A549 (cell line): ENCODE data around the gene NASP. TPM values are rescaled to one million over a fixed set of nuclear protein-coding genes. Genes with fewer than 3 reads are reported as not detected.
A peak's percentile ranks its signal among the peaks of the same experiment; 100 is the strongest.

Source experiments
- ATAC-seq, 2 experiments: fragments of 200-7000 bp in 1 of 2; fragments of >200 bp in 1 of 2; cut with Nextera tagmentation in 1 of 2; cut with Tn5 transposase in 1 of 2; 3 replicates each; pipeline versions ENCODE4 v1.8.0 to v1.9.1; 2018 to 2020; ENCODE audit warnings: mild to moderate bottlenecking in 1 of 2, moderate library complexity in 1 of 2
- CTCF ChIA-PET: fragments of 300-600 bp; sonication (Branson Sonifier 250); formaldehyde crosslinking; extraction: SDS; loops from one replicate; lab custom pipeline; 2021; ENCODE audit warnings: antibody characterized with exemption, inconsistent platforms; lab: Yijun Ruan, JAX
- POLR2A ChIA-PET: fragments of 350-600 bp; formaldehyde crosslinking; extraction: SDS; loops from one replicate; lab custom pipeline; 2021; ENCODE audit warnings: antibody characterized with exemption, inconsistent platforms; lab: Yijun Ruan, JAX
- DNase-seq, 2 experiments: peaks; one replicate each; pipeline versions ENCODE4 v3.0.0 to v3.0.0-alpha.2; 2011 to 2016; ENCODE audit warnings: low read depth in 1 of 2, low spot score in 1 of 2
- FAIRE-seq: peaks from 2 replicates; lab custom pipeline; 2011; peaks lifted over from hg19 to GRCh38; lab: Jason Lieb, UNC
- H3K27ac ChIP-seq, 2 experiments: fragments of >200 bp; sonication (Bioruptor Twin); formaldehyde crosslinking; 3 replicates each; pipeline ENCODE4 v1.5.1; 2016 to 2017
- H3K4me1 ChIP-seq: fragments of >200 bp; sonication (Bioruptor Twin); formaldehyde crosslinking; 3 replicates; pipeline ENCODE4 v1.6.1; 2016
- H3K4me2 ChIP-seq: fragments of >200 bp; sonication (Bioruptor Twin); formaldehyde crosslinking; 3 replicates; pipeline ENCODE4 v1.6.1; 2016
- H3K4me3 ChIP-seq: fragments of >200 bp; sonication (Bioruptor Twin); formaldehyde crosslinking; 3 replicates; pipeline ENCODE4 v1.5.1; 2016
- H3K9me3 ChIP-seq: fragments of >200 bp; sonication (Bioruptor Twin); formaldehyde crosslinking; 3 replicates; pipeline ENCODE4 v1.6.1; 2016
- BHLHE40 ChIP-seq: IDR thresholded peaks from 2 replicates; pipeline ENCODE4 v1.6.1; 2012; ENCODE audit warnings: low read depth, low read length, inconsistent platforms
- CBX8 ChIP-seq: fragments of 200-600 bp; sonication (generic); IDR thresholded peaks from 2 replicates; pipeline ENCODE4 v1.6.1; 2016
- CEBPB ChIP-seq, 2 experiments: fragments of >200 bp in 1 of 2; sonication (Bioruptor Twin) in 1 of 2; formaldehyde crosslinking in 1 of 2; IDR thresholded peaks; 2 replicates each; pipeline ENCODE4 v1.6.1; 2012 to 2016
- CHD2 ChIP-seq: fragments of 150-350 bp; IDR thresholded peaks from 2 replicates; pipeline ENCODE4 v1.6.1; 2014; ENCODE audit warnings: low read length; ENCODE audit not compliant: partially characterized antibody
- CHD4 ChIP-seq: fragments of 200-600 bp; sonication (generic); IDR thresholded peaks from 2 replicates; pipeline ENCODE4 v1.6.1; 2016; ENCODE audit warnings: antibody characterized with exemption, mild to moderate bottlenecking, borderline replicate concordance
- EHMT2 ChIP-seq: fragments of 200-600 bp; sonication (generic); IDR thresholded peaks from 2 replicates; pipeline ENCODE4 v1.6.1; 2016; ENCODE audit warnings: antibody characterized with exemption, low read depth, mild to moderate bottlenecking, moderate library complexity
- EP300 ChIP-seq, 2 experiments: fragments of >200 bp; sonication (Bioruptor Twin); formaldehyde crosslinking; IDR thresholded peaks; 2 replicates in 1 of 2; 3 replicates in 1 of 2; pipeline ENCODE4 v1.6.1; 2016 to 2017
- FOSB ChIP-seq: fragments of 250-450 bp; sonication (Bioruptor Pico); IDR thresholded peaks from 2 replicates; pipeline ENCODE4 v1.5.0; 2020; ENCODE audit warnings: mild to moderate bottlenecking, moderate library complexity
- GATA3 ChIP-seq: IDR thresholded peaks from 2 replicates; pipeline ENCODE4 v1.6.1; 2012; ENCODE audit warnings: borderline replicate concordance
- HES2 ChIP-seq: fragments of >200 bp; sonication (Bioruptor Twin); formaldehyde crosslinking; IDR thresholded peaks from 2 replicates; pipeline ENCODE4 v1.6.1; 2016
- HOXA7 ChIP-seq: fragments of 250-450 bp; sonication (Bioruptor Pico); IDR thresholded peaks from 2 replicates; pipeline ENCODE4 v1.5.0; 2020; ENCODE audit warnings: mild to moderate bottlenecking, moderate library complexity
- KDM5A ChIP-seq: fragments of 200-600 bp; sonication (generic); IDR thresholded peaks from 2 replicates; pipeline ENCODE4 v1.6.1; 2016; ENCODE audit warnings: antibody characterized with exemption, mild to moderate bottlenecking
- MAZ ChIP-seq: fragments of 150-350 bp; IDR thresholded peaks from 2 replicates; pipeline ENCODE4 v1.6.1; 2014; ENCODE audit warnings: antibody characterized with exemption, low read depth, low read length, borderline replicate concordance
- NR3C1 ChIP-seq: fragments of >200 bp; sonication (Bioruptor Twin); formaldehyde crosslinking; IDR thresholded peaks from 3 replicates; pipeline ENCODE4 v1.6.1; 2017
- POLR2AphosphoS2 ChIP-seq: conservative IDR thresholded peaks from 2 replicates; pipeline ENCODE4 v1.6.1; 2012; ENCODE audit warnings: low read length, improper control_type of control experiment, inconsistent platforms
- RAD21 ChIP-seq, 2 experiments: fragments of >200 bp in 1 of 2; sonication (Bioruptor Twin) in 1 of 2; formaldehyde crosslinking in 1 of 2; IDR thresholded peaks in 1 of 2; conservative IDR thresholded peaks in 1 of 2; 2 replicates in 1 of 2; 3 replicates in 1 of 2; pipeline ENCODE4 v1.6.1; 2012 to 2018; ENCODE audit warnings: inconsistent platforms in 1 of 2
- RFX5 ChIP-seq: fragments of 450-650 bp; IDR thresholded peaks from 2 replicates; pipeline ENCODE4 v1.7.1; 2014; ENCODE audit warnings: antibody characterized with exemption, mild to moderate bottlenecking, moderate library complexity
- RNF2 ChIP-seq: fragments of 200-600 bp; sonication (generic); IDR thresholded peaks from 2 replicates; pipeline ENCODE4 v1.6.1; 2016; ENCODE audit warnings: low read depth, mild to moderate bottlenecking, antibody characterized with exemption, moderate library complexity, borderline replicate concordance
- SMC3 ChIP-seq: fragments of >200 bp; sonication (Bioruptor Twin); formaldehyde crosslinking; IDR thresholded peaks from 3 replicates; pipeline ENCODE4 v1.6.1; 2018; ENCODE audit warnings: inconsistent platforms
- SREBF2 ChIP-seq: fragments of 450-650 bp; IDR thresholded peaks from 2 replicates; pipeline ENCODE4 v1.6.1; 2014; ENCODE audit warnings: mild to moderate bottlenecking, moderate library complexity
- USF2 ChIP-seq: fragments of 450-650 bp; IDR thresholded peaks from 2 replicates; pipeline ENCODE4 v1.6.1; 2014; ENCODE audit warnings: antibody characterized with exemption
- WGBS: methylation state at CpG from one replicate; pipeline ENCODE4 v1.1.6; 2017; ENCODE audit errors: missing lambda C conversion rate; 5-methylcytosine and 5-hydroxymethylcytosine counted together
- polyA plus RNA-seq, 4 experiments: library from polyadenylated mRNA; depleted of rRNA in 3 of 4; stranded (reverse); fragments of >200 nt; fragmentation: RNase III in 1 of 4; extraction: RNeasy Plus Mini Kit Qiagen cat#74134 plus additional on column Dnase treatment in 1 of 4; gene quantifications; 2 replicates in 3 of 4; 3 replicates in 1 of 4; pipeline ENCODE4 v1.2.3, GENCODE V29; 2011 to 2017

NASP gene
- polyA plus RNA-seq, 2 of the 4 experiments (the other 2 are of a cell fraction), result 139 to 272 TPM

GRCh38 chr1:45617618-45618017, 33.8 kb downstream of the NASP start:
- no peak overlapping the region for H3K27ac ChIP-seq
- H3K9me3 ChIP-seq, result no peaks in the 10 kb centered on the region
- TF ChIP-seq CEBPB (IDR thresholded peaks at IDR 0.05), result no peak
- TF ChIP-seq NR3C1, result no peak
- TF ChIP-seq RAD21 (conservative IDR thresholded peaks at IDR 0.05 in 1 of 2, IDR thresholded peaks at IDR 0.05 in 1 of 2), result no peak
- WGBS, result 63% methylated on average over 4 of the region's 4 CpGs
- no peak for DNase-seq
- CTCF ChIA-PET, result no interaction called here
- POLR2A ChIA-PET, result no interaction called here
- no peaks in the 10 kb centered on the region for H3K4me1 ChIP-seq
- no peak overlapping the region for H3K4me2 ChIP-seq
- H3K4me3 ChIP-seq, result no peak overlapping the region
- no peak for FAIRE-seq
- ATAC-seq, result no peak

- Histone ChIP-seq H3K4me2 (no peak overlapping the region), H3K4me3 (no peak overlapping the region), H3K27ac (no peak overlapping the region), H3K9me3 (no peaks in the 10 kb centered on the region), H3K4me1 (no peaks in the 10 kb centered on the region)
- TF ChIP-seq EHMT2 (no peak), FOSB (CRISPR knock-in tag) (no peak), MAZ (no peak), CBX8 (no peak), CHD4 (no peak), RNF2 (no peak), NR3C1 (no peak), BHLHE40 (no peak), RFX5 (no peak), CHD2 (no peak), POLR2AphosphoS2 (no peak), HOXA7 (CRISPR knock-in tag) (no peak), EP300 (IDR thresholded peaks at IDR 0.05) (no peak), KDM5A (no peak), HES2 (no peak), USF2 (no peak), SMC3 (no peak)
- no peak for FAIRE-seq
- no peak; a peak in 1 of 6 replicates for ATAC-seq
- no peak for DNase-seq
- ChIA-PET POLR2A (interaction anchor here (0.6 kb wide), 1 partner anchor 316 kb away, joined by 3 read pairs; no protein-coding TSS in a partner anchor), CTCF (no interaction called here)
- WGBS, result 71% methylated on average over 8 of the region's 8 CpGs
Measured at GRCh38 chr1:45619149-45619921, 35.5 kb downstream of the NASP start.

GRCh38 chr1:45620588-45621500, 37.0 kb downstream of the NASP start:
- Histone ChIP-seq H3K4me1 (no peaks in the 10 kb centered on the region), H3K9me3 (no peaks in the 10 kb centered on the region), H3K4me2 (no peak overlapping the region), H3K4me3 (no peak overlapping the region), H3K27ac (no peak overlapping the region)
- peak; percentile 33 to 41; a peak in 4 of 6 replicates for ATAC-seq
- CTCF ChIA-PET, result no interaction called here
- DNase-seq, result no peak
- no peak for FAIRE-seq
- 87% methylated on average over 13 of the region's 17 CpGs for WGBS
- POLR2A ChIA-PET, result no interaction called here
- no peak for TF ChIP-seq CEBPB (IDR thresholded peaks at IDR 0.05)
- no peak for TF ChIP-seq EP300 (IDR thresholded peaks at IDR 0.05)
- no peak for TF ChIP-seq GATA3
- TF ChIP-seq HOXA7 (CRISPR knock-in tag), result no peak
- TF ChIP-seq SREBF2, result no peak
